ENCODE measurements around the gene CCDC78.

DNA sequence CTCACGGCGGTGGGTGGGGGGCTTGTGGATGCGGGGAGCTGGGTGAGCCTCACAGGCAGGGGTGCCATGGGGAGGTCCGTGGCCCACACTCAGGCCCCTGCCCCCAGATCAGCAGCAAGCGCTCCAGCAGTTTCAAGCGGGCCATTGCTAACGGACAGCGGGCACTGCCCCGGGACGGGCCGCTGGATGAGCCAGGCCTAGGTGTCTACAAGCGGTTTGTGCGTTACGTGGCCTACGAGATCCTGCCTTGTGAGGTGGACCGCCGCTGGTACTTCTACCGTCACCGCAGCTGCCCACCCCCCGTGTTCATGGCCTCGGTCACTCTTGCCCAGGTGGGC is 49.7 kb downstream of the CCDC78 start:
- TF ChIP-seq MAZ (IDR thresholded peaks at IDR 0.05; ENCODE audit: borderline replicate concordance, low read depth, low read length) (no peak), POLR2A (IDR thresholded peaks at IDR 0.05; ENCODE audit: low read depth, low read length) (no peak), RFX5 (IDR thresholded peaks at IDR 0.05; ENCODE audit: low read depth, low read length) (no peak), CEBPB (IDR thresholded peaks at IDR 0.05; ENCODE audit: low read depth, low read length) (no peak), RAD21 (IDR thresholded peaks at IDR 0.05; ENCODE audit: low read length) (no peak), MXI1 (IDR thresholded peaks at IDR 0.05; ENCODE audit: borderline replicate concordance, low read depth, low read length) (no peak), SMC3 (IDR thresholded peaks at IDR 0.05; ENCODE audit: low read depth, low read length) (no peak), RCOR1 (IDR thresholded peaks at IDR 0.05; ENCODE audit: insufficient replicate concordance, low read length) (no peak), MAFK (IDR thresholded peaks at IDR 0.05; ENCODE audit: low read depth, low read length) (no peak), FOS (IDR thresholded peaks at IDR 0.05; ENCODE audit: low read depth, low read length) (no peak)
- TF ChIP-seq, protein P1, sequence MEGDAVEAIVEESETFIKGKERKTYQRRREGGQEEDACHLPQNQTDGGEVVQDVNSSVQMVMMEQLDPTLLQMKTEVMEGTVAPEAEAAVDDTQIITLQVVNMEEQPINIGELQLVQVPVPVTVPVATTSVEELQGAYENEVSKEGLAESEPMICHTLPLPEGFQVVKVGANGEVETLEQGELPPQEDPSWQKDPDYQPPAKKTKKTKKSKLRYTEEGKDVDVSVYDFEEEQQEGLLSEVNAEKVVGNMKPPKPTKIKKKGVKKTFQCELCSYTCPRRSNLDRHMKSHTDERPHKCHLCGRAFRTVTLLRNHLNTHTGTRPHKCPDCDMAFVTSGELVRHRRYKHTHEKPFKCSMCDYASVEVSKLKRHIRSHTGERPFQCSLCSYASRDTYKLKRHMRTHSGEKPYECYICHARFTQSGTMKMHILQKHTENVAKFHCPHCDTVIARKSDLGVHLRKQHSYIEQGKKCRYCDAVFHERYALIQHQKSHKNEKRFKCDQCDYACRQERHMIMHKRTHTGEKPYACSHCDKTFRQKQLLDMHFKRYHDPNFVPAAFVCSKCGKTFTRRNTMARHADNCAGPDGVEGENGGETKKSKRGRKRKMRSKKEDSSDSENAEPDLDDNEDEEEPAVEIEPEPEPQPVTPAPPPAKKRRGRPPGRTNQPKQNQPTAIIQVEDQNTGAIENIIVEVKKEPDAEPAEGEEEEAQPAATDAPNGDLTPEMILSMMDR (conservative IDR thresholded peaks at IDR 0.05; ENCODE audit: low read depth, low read length) = no peak
- TF ChIP-seq, protein P2, sequence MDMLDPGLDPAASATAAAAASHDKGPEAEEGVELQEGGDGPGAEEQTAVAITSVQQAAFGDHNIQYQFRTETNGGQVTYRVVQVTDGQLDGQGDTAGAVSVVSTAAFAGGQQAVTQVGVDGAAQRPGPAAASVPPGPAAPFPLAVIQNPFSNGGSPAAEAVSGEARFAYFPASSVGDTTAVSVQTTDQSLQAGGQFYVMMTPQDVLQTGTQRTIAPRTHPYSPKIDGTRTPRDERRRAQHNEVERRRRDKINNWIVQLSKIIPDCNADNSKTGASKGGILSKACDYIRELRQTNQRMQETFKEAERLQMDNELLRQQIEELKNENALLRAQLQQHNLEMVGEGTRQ (IDR thresholded peaks at IDR 0.05; ENCODE audit: low read depth, low read length) = no peak
- TF ChIP-seq, protein P3, sequence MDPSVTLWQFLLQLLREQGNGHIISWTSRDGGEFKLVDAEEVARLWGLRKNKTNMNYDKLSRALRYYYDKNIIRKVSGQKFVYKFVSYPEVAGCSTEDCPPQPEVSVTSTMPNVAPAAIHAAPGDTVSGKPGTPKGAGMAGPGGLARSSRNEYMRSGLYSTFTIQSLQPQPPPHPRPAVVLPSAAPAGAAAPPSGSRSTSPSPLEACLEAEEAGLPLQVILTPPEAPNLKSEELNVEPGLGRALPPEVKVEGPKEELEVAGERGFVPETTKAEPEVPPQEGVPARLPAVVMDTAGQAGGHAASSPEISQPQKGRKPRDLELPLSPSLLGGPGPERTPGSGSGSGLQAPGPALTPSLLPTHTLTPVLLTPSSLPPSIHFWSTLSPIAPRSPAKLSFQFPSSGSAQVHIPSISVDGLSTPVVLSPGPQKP (IDR thresholded peaks at IDR 0.05; ENCODE audit: borderline replicate concordance, low read depth, low read length) = no peak

Measured in IMR-90 (cell line).